SJCRH30 (cell line): ENCODE measurements around the gene BEST1. TPM values are rescaled to one million over a fixed set of nuclear protein-coding genes. Genes with fewer than 3 reads are reported as not detected.

Experiments
- total RNA-seq: library from RNA; depleted of rRNA; stranded (reverse); fragments of >200 nt; shearing (Covaris generic); gene quantifications from 2 replicates; pipeline ENCODE4 v1.2.3, GENCODE V29; 2014; rRNA removed

The BEST1 gene
- total RNA-seq, 1 experiment from 2014 or later: 0.26 TPM

Other genes starting within 250 kb of the BEST1 start
- gene MYRF, start 197.7 kb upstream of the BEST1 start, total RNA-seq: 0.02 and 0.05 TPM in 2 replicates
- 95.5 and 123 TPM in 2 replicates for gene TMEM258, start 157.8 kb upstream of the BEST1 start, total RNA-seq
- gene FEN1, start 157.4 kb upstream of the BEST1 start, total RNA-seq: 87.3 and 92.0 TPM in 2 replicates
- 94.6 and 105 TPM in 2 replicates for gene FADS1, start 133.3 kb upstream of the BEST1 start, total RNA-seq
- gene FADS2, start 122.1 kb upstream of the BEST1 start, total RNA-seq: 13.3 and 14.2 TPM in 2 replicates
- 40.5 and 42.1 TPM in 2 replicates for gene FADS3, start 58.8 kb upstream of the BEST1 start, total RNA-seq
- gene RAB3IL1, start 32.8 kb upstream of the BEST1 start, total RNA-seq: 0.53 and 0.77 TPM in 2 replicates
- gene FTH1, start 17.3 kb downstream of the BEST1 start, total RNA-seq: 349 and 357 TPM in 2 replicates
- 111 and 118 TPM in 2 replicates for gene INCENP, start 173.7 kb downstream of the BEST1 start, total RNA-seq
- not detected in 2 replicates for gene SCGB1D1, start 239.9 kb downstream of the BEST1 start, total RNA-seq